ENCODE measurements around the gene FCHSD2. TPM values are rescaled to one million over a fixed set of nuclear protein-coding genes. Genes with fewer than 3 reads are reported as not detected.

Gene FCHSD2
- total and polyA plus RNA-seq, 9 of the 15 experiments (the other 6 are each of a cell fraction or from before 2014, with no cell fraction given) = 1.8 to 14.7 (median 6.4) TPM

DNA sequence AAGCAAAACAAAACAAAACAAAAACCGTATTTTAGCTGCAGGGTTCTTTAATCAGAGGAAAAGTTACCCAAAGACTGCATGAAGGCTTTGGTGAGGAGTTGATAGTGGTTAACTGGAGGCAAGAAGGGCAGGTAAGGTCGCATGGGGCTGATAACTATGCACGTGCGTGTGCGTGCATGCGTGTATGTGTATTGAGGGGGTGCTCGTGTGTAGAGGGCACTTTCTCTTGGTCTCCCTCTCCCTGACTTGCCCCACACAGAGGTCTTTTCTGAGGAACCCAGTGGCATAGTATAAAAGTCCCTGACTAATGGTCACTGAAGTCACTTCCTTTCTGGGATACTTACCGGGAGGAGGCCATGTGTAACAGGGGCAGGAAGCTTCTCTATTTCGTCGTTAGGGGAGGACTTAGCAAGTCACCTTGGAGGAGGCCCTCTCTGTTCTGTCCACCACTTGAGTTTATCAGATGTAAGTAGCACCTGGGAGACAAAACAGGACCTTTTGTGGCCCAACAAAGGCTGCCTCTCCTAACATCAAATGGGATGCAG, 20.1 kb upstream of the FCHSD2 start:
- no peaks in the 10 kb centered on the region for H3K9me3 ChIP-seq (replicated peaks; ENCODE audit: control insufficient read depth, insufficient read depth, low read depth, low read length)
- no peaks in the 10 kb centered on the region for H4K20me1 ChIP-seq (replicated peaks; ENCODE audit: control insufficient read depth, insufficient read depth, low read length)
- H3K4me1 ChIP-seq (replicated peaks in 1 of 2; ENCODE audit: control insufficient read depth in 2 of 2, insufficient read depth in 2 of 2, low read length in 2 of 2) = peaks cover 21 to 32% of the 10 kb centered on the region in 2 experiments
- peak overlapping the region; percentile 90 for H2AFZ ChIP-seq (ENCODE audit: low read depth, low read length)
- peak overlapping the region; percentile 32 for H3K4me2 ChIP-seq (ENCODE audit: insufficient read depth, low read length)
- H3K9ac ChIP-seq (ENCODE audit: insufficient read depth in 1 of 2, low read depth in 2 of 2, low read length in 2 of 2) = no peak overlapping the region
- intact Hi-C loops (cut with micrococcal nuclease) = no loop called here
- no TSS peak for BruUV-seq (replicated peaks)
- H3K79me2 ChIP-seq (ENCODE audit: control insufficient read depth, insufficient read depth, low read length) = no peaks in the 10 kb centered on the region
- H3K27ac ChIP-seq (ENCODE audit: extremely low read depth, low read depth, low read length) = peak overlapping the region; percentile 25; the same call in 1 of the 3 replicates
- ChIA-PET POLR2A (interaction anchor here (0.7 to 1.1 kb wide), 5 partner anchors 13 to 63 kb away, joined by 3 to 5 read pairs (median 3); partner anchors contain the start of gene FCHSD2), CTCF (ENCODE audit: low intra/inter-chr PET ratio) (no interaction called here)
- no peak overlapping the region for H3K4me3 ChIP-seq
- WGBS (ENCODE audit: insufficient coverage, low coverage, missing lambda C conversion rate) = 21% methylated on average over 10 of the region's 10 CpGs
- H3K9me1 ChIP-seq (ENCODE audit: control insufficient read depth, insufficient read depth, low read length) = no peaks in the 10 kb centered on the region
- DNase-seq (ENCODE audit: extremely low read depth in 1 of 4, low spot score in 3 of 4) (peak in 2 of 4 experiments; percentile 34 to 37), FAIRE-seq (peak; percentile 61), ATAC-seq (peak; percentile 68)
- in situ Hi-C loops (cut with MboI) = no loop called here
- no peaks in the 10 kb centered on the region for H3K27me3 ChIP-seq (ENCODE audit: control insufficient read depth in 2 of 2, insufficient read depth in 2 of 2, low read length in 2 of 2)
- no peaks in the 10 kb centered on the region for H3K36me3 ChIP-seq (ENCODE audit: control insufficient read depth, insufficient read depth, low read length)
- TF ChIP-seq CXXC5 (CRISPR knock-in tag; IDR thresholded peaks at IDR 0.05) (peak; percentile 58), RBFOX2 (IDR thresholded peaks at IDR 0.05; ENCODE audit: low read depth, low read length) (no peak), SMAD4 (CRISPR knock-in tag; conservative IDR thresholded peaks at IDR 0.05) (0 out of 2 replicates have a peak, but pooled peaks have one; percentile 29), THRAP3 (IDR thresholded peaks at IDR 0.05; ENCODE audit: borderline replicate concordance) (no peak)
- TF ChIP-seq, protein P1, sequence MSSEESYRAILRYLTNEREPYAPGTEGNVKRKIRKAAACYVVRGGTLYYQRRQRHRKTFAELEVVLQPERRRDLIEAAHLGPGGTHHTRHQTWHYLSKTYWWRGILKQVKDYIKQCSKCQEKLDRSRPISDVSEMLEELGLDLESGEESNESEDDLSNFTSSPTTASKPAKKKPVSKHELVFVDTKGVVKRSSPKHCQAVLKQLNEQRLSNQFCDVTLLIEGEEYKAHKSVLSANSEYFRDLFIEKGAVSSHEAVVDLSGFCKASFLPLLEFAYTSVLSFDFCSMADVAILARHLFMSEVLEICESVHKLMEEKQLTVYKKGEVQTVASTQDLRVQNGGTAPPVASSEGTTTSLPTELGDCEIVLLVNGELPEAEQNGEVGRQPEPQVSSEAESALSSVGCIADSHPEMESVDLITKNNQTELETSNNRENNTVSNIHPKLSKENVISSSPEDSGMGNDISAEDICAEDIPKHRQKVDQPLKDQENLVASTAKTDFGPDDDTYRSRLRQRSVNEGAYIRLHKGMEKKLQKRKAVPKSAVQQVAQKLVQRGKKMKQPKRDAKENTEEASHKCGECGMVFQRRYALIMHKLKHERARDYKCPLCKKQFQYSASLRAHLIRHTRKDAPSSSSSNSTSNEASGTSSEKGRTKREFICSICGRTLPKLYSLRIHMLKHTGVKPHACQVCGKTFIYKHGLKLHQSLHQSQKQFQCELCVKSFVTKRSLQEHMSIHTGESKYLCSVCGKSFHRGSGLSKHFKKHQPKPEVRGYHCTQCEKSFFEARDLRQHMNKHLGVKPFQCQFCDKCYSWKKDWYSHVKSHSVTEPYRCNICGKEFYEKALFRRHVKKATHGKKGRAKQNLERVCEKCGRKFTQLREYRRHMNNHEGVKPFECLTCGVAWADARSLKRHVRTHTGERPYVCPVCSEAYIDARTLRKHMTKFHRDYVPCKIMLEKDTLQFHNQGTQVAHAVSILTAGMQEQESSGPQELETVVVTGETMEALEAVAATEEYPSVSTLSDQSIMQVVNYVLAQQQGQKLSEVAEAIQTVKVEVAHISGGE (CRISPR knock-in tag; IDR thresholded peaks at IDR 0.05) = peak in 1 of 3 experiments; percentile 26; a peak in 1 of 6 replicates
- TF ChIP-seq, protein P2, sequence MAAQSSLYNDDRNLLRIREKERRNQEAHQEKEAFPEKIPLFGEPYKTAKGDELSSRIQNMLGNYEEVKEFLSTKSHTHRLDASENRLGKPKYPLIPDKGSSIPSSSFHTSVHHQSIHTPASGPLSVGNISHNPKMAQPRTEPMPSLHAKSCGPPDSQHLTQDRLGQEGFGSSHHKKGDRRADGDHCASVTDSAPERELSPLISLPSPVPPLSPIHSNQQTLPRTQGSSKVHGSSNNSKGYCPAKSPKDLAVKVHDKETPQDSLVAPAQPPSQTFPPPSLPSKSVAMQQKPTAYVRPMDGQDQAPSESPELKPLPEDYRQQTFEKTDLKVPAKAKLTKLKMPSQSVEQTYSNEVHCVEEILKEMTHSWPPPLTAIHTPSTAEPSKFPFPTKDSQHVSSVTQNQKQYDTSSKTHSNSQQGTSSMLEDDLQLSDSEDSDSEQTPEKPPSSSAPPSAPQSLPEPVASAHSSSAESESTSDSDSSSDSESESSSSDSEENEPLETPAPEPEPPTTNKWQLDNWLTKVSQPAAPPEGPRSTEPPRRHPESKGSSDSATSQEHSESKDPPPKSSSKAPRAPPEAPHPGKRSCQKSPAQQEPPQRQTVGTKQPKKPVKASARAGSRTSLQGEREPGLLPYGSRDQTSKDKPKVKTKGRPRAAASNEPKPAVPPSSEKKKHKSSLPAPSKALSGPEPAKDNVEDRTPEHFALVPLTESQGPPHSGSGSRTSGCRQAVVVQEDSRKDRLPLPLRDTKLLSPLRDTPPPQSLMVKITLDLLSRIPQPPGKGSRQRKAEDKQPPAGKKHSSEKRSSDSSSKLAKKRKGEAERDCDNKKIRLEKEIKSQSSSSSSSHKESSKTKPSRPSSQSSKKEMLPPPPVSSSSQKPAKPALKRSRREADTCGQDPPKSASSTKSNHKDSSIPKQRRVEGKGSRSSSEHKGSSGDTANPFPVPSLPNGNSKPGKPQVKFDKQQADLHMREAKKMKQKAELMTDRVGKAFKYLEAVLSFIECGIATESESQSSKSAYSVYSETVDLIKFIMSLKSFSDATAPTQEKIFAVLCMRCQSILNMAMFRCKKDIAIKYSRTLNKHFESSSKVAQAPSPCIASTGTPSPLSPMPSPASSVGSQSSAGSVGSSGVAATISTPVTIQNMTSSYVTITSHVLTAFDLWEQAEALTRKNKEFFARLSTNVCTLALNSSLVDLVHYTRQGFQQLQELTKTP (IDR thresholded peaks at IDR 0.05; ENCODE audit: low read depth in 1 of 2, partially characterized antibody in 2 of 2) = no peak
- TF ChIP-seq, protein P3, sequence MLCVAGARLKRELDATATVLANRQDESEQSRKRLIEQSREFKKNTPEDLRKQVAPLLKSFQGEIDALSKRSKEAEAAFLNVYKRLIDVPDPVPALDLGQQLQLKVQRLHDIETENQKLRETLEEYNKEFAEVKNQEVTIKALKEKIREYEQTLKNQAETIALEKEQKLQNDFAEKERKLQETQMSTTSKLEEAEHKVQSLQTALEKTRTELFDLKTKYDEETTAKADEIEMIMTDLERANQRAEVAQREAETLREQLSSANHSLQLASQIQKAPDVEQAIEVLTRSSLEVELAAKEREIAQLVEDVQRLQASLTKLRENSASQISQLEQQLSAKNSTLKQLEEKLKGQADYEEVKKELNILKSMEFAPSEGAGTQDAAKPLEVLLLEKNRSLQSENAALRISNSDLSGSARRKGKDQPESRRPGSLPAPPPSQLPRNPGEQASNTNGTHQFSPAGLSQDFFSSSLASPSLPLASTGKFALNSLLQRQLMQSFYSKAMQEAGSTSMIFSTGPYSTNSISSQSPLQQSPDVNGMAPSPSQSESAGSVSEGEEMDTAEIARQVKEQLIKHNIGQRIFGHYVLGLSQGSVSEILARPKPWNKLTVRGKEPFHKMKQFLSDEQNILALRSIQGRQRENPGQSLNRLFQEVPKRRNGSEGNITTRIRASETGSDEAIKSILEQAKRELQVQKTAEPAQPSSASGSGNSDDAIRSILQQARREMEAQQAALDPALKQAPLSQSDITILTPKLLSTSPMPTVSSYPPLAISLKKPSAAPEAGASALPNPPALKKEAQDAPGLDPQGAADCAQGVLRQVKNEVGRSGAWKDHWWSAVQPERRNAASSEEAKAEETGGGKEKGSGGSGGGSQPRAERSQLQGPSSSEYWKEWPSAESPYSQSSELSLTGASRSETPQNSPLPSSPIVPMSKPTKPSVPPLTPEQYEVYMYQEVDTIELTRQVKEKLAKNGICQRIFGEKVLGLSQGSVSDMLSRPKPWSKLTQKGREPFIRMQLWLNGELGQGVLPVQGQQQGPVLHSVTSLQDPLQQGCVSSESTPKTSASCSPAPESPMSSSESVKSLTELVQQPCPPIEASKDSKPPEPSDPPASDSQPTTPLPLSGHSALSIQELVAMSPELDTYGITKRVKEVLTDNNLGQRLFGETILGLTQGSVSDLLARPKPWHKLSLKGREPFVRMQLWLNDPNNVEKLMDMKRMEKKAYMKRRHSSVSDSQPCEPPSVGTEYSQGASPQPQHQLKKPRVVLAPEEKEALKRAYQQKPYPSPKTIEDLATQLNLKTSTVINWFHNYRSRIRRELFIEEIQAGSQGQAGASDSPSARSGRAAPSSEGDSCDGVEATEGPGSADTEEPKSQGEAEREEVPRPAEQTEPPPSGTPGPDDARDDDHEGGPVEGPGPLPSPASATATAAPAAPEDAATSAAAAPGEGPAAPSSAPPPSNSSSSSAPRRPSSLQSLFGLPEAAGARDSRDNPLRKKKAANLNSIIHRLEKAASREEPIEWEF (CRISPR knock-in tag; IDR thresholded peaks at IDR 0.05) = no peak

All from K562 (cell line).